Fibroblast of skin of right biceps (primary cell): Measurements from ENCODE around the gene DDAH2.
"Not testable (repeated sequence)": the region's sequence is repeated elsewhere in the genome, so short reads cannot be mapped to it uniquely, and the experiment has no call there.

Experiments used
- DNase-seq: peaks from one replicate; pipeline ENCODE4 v3.0.0-alpha.2; 2013

DDAH2 gene

DNA sequence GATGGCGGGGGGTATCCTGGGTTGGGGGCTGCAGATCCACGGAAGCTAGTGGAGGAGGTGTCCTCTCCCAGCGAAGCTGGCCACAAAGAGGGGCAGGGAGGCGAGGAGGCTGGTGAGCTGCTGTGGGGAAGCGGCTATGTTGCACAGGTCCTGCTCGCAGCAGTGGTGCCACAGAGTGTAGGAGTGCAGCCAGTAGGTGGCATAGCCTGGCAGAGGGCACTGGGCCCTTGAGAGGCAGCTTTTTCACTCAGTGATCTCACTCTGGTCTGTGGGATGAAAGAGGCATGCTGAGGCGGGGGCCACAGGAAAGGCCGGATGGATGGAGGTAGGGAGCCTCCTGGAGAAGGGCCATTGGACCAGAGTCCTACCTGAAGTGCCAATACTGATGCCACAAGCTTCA, 16.8 kb downstream of the DDAH2 start:
- no peak for DNase-seq

DNA sequence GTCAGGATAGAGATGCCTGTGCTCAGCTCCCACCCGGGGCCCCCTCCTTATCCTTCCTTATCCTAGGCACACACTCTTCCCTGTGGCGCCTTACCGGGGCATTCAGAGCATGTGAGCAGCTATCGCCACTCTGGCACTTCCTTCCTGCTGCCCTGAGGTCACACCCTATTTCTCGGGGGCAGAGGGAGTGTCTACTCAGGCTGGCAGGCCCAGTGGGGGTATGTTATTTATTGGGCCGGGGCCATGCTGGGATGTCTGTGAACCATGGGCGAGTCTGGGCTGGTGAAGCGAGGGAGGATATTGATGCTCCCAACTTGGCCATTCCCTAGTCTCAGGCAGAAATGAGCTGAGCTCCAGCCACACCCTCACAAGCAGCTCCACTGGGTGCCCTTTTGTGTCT, 17.9 kb downstream of the DDAH2 start:
- DNase-seq, result no peak

DNA sequence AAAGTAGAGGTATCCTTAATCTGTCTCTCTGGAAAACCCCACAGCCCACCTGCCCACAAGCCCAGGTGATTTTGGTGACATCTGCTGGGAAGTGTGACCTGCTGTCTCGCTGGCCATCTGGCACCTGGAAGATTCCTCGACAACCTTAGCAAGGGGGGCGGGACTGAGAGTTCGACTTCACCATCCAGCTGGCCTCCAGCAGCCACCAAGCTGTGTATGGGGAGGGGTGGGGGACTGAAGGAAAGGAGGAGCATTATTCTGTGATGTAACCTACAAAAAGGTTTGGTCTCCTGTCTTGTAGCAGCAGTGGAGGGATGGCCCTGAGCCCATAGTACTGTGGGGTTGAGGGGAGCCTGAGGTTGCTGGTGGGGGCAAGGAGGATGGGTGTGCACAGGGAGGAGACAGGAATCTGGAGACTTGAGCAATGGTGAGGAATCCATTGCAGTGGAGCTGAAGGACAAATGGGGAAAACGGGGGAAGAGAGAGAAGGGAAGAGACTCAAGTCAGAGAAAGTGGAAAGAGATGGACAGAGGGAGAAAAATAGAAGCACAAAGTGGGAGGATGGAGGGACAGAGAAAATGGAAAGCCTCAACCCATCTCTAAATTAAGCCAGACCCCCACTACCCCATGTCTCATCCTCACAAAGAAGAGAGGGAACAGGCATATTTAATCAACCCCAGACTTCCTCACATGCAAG, 18.4 kb downstream of the DDAH2 start:
- DNase-seq, result no peak

DNA sequence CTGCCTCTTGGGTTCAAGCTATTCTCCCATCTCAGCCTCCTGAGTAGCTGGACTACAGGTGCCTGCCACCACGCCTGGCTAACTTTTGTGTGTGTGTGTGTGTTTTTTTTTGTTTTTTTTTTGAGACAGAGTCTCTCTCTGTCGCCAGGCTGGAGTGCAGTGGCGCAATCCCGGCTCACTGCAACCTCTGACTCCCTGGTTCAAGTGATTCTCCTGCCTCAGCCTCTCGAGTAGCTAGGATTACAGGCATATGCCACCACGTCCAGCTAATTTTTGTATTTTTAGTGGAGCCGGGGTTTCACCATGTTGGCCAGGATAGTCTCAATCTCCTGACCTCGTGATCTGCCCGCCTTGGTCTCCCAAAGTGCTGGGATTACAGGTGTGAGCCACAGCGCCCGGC, 19.9 kb downstream of the DDAH2 start:
- not testable (repeated sequence) for DNase-seq

DNA sequence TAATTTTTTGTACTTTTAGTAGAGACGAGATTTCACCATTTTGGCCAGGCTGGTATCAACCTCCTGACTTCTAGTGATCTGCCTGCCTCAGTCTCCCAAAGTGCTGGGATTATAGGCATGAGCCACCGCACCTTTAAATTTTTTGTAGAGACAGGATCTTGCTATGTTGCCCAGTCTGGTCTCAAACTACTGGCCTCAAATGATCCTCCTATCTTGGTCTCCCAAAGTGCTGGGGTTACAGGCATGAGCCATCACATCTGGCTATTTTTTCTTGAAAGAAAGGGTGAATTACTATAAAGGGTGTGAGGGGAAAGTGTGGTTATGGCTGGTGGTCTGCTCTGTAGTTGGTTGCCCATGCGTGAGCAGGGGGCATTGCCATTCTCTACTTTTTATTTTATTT, 20.9 kb downstream of the DDAH2 start:
- DNase-seq, result no peak

DNA sequence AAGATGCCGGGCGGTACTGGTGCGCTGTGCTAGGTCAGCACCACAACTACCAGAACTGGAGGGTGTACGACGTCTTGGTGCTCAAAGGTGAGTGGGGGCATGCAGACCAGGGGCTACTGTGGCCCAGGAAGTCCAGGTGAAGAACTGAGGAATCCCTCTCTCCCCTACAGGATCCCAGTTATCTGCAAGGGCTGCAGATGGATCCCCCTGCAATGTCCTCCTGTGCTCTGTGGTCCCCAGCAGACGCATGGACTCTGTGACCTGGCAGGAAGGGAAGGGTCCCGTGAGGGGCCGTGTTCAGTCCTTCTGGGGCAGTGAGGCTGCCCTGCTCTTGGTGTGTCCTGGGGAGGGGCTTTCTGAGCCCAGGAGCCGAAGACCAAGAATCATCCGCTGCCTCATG, 21.4 kb downstream of the DDAH2 start:
- no peak for DNase-seq

DNA sequence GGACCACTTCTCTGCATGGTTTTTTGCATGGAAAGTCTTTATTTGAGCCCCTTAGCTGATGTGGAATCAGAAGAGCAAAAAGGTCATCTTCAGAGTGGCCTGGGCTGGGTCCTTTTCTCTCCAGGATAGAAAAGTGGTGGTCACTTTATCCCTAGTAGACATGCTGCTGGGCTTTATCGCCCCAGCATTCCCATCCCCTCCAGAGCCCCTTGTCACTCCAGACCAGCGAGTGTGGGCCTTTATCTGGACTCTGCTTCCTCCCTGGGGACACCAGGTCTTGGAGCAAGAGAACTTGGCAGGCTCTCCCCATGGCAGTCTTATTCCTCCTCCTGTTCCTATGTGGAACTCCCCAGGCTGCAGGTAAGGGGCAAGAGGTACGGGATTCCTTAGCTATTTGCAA, 22.5 kb downstream of the DDAH2 start, which contains the start of gene LY6G6F:
LY6G6F (plus strand) TSS at position 268 of the 400 bp plus-strand sequence; CDS start at position 309, 41 bp downstream.
- no peak for DNase-seq

DNA sequence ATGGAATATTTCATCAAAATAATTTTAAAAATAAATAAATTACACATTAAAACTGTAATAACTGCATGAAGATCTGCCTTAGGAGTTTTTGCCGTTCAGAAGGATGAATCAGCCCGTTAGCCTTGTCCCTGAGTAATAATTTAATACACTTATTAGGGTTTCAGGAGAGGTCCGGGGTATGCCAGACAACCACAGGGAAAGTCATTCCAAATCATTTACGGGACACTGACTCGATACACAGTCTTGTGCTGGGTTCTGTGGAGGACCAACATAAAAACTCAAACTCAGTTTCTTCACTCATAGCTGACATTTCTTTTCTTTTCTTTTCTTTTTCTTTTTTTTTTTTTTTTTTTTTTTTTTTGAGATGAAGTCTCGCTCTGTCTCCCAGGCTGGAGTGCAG, 23.2 kb downstream of the DDAH2 start:
- DNase-seq, result no peak

DNA sequence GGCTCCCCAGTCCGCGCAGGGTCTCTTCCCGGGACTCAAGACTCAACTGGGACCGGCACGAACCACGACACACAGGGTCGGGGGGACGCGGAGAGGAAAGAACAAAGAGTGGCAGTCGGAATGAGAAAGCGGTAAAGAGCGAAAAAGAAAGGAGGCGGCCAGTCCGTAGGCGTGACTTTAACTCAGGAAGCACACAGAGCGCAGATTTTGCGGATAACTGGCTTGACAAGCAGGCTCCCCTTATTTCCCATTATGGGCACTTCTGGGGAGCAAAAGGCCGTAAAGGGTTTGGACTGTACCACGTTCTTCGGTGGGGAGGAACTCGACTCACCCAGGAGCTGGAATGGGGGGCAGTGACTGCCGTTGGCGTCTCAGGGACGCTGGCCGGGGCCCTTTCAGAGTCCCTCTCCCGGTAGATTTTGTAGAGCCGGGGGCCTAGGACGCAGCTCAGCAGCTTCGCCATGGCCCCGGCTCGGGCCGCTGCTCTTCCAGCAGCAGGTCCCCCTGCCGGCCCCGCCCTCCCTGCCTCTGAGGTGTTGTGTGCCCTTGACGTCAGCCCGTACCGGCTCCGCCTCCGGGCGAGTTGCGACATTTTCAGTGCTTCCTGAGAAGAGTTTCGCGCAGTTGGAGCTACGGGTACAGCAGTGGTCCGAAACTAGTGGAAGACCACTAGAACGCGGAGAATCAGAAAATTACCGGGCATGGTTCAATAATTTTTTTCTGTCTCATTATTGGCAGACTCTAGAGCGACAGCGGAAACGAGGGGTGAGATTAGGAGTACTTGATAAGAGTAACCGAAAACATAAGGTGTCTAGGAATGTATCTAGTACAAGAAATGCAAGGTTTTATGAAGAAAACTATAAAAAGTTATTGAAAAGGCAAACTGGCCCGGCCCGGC, 26.0 kb downstream of the DDAH2 start, which contains the start of gene ABHD16A:
ABHD16A (minus strand) TSS at position 506 of the 898 bp plus-strand sequence; CDS start at position 463, 43 bp downstream.
- DNase-seq, result peak; percentile 99

DNA sequence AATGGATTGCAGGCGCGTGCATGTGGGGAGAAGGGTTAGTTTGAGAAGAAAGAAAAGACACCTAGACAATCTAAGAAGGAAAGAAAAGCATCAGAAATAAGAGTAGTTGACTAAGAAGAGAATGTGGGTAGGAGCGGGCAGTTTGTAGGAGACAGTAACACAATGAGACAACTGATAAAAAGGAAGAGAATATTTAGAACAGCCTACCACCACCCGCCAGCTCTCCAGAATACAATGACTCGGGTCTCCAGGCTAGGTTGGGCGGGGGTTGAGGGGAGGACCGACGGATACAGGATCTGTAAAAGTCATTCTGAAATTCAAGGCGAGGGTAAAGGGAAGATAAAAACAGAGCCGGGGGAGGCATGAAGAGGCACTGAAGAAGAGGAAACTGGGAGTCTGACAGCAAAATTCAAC, 26.7 kb downstream of the DDAH2 start:
- no peak for DNase-seq

DNA sequence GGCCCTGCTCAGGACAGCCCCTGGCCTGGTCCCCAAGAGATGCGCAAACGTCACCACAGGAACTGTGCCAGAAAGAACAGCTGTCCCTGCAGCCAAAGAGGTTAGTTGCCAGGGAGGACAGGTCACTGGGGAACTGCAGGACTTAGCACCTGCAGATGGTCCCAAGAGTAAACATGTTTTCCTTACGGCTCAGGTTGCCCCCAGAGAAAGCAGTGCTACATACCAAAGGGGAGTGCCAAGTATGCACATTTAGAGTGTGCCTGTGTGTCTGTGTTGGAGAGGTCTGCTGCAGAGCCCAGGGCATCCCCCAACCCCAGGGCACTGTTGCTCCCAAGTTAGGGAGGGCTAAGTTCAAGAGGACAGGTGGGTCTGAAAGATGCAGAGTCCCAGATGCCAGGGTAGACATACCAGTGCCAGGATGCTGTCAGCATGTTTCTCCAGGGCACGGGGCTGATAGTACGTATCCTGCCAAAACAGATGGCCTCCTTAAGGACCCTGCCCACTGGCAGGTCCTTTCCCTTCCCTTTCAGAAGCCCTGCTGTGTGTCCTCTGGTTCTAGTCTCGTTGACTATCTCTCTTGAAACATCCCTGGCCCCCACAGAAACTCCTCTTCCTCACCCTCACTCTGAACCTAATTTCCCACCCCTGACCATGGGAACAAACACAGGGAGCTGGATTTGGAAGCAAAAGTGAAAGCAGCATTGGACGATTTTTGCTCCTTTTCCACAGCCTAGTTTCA, 27.3 kb downstream of the DDAH2 start:
- DNase-seq, result no peak

DNA sequence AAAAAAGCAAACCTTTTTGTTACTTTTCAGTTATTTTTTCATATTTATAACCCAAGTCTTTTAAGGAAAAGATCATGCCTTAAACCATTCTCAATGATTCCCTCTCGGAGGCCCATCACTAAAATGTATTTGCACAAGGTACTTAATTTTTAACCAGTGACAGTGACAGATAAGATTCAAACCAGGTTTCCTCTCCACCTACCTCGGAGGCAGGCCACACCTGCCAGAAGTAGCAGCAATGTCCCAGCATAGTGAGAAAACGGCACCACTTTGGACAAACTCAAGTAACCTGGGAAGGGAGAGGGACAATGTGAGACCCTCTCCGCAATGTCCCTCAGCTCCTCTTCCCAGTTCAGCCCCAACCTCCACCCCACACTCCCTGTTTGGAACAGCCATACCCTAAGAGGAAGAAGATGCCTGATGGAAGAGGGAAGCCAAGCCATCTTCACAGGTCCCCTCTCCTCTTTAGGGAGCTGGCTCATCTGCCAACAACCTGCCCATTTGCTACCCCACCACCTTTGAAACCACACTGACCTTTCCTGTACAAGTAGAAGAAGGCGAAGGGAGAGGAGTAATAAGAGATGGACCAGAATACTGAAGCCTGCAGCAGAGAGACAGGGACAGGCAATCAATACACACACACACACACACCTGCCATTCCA, 28.2 kb downstream of the DDAH2 start:
- DNase-seq, result no peak

DNA sequence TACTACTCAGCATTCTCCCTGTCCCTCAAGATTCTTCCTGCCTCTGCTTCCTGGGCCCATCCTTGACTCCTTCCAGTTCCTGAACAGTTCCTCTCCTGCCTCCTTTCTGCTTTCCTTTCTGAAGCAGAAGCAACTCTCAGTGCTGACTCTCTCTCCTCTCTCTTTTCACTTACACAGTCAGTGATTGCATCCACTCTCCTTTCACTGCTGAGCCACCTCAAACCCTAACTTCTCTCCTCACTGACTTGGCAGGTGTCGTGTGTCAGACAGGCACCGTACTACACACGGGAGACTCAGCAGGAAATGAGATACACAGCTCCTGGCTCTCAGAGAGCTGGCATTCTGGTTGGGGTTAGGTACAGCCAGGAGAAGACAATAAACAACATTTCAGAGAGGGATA, 31.5 kb downstream of the DDAH2 start:
- no peak for DNase-seq

DNA sequence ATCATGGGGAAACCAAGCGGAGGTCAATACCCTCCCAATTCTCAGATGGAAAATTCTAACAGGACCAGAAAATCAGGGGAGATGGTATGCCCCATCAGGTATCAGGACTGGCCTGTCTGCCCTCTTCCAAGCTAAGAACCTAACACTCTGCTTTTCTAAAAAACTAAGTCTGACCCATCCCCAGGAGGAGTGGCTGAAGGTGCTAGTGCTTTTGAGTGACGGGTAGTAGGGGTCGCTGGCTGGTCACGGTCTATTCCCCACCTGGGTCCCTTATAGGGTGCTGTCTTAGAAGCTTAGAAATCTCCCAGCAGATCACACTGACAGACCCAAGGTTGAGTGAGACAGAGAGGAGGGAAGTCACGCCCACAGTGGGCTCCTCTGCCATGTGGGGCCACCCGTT, 35.6 kb downstream of the DDAH2 start:
- no peak for DNase-seq

DNA sequence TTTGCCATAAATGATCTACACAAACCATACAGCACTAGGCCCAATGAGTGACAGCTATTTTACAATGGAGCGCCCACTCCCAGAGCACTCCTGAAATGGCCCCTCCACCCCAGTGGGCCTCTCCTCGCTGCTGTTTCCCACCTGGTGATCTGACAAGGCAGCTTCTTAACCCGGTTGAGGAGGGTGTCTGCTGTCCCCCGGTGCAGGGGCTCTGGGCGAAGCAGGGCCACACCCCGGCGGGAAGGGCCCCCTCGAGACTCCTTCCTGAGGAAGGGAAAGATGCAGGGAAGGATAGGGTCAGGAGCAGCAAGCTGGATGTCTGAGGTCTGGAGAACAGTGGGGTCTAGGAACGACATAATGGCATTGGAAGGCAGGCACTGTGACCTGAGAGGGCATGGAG, 36.2 kb downstream of the DDAH2 start:
- no peak for DNase-seq

DNA sequence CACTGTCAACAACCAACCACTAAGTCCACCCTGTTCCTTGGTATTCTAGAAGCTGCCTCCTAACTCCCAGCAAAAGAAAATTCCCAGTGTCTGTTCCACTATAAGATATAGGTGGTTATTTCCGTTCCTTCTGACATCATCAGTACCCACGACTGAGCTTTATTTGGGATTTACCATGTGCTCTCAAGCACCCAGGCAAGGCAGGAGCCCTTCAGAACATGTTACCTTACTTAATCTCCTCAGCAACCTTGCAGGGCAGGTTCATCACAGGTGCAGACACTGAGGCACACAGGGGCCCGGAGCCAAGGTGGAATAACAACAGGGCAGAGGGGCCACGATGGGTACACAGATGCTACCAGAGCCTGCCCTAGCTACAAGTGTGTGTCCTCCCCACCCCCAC, 36.7 kb downstream of the DDAH2 start:
- DNase-seq, result no peak

DNA sequence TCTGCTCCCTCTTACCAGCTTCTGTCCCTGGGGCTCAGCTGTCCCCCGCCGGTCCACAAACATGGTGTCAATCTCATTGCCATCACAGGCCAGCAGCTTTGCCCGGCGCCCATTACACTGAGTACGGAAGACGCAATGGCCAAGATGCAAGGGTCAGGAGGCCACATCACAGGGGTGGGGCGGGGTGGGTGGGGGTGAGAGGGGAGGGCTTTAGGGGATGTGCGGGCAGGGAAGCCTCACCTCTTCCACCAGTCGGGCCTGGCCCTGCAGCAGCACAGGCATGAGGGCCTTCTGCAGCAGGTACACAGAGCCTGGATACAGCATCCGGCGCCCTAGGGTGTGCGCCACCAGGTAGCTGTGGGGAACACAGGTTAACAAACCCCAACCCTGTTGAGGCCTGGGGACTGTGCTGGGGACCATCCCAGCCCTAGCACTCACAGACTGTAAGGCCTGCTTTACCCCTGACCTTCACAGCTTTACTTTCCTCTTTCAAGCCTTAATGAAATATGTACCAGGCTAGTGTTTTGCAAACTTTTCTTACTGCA, 37.5 kb downstream of the DDAH2 start:
- no peak for DNase-seq

DNA sequence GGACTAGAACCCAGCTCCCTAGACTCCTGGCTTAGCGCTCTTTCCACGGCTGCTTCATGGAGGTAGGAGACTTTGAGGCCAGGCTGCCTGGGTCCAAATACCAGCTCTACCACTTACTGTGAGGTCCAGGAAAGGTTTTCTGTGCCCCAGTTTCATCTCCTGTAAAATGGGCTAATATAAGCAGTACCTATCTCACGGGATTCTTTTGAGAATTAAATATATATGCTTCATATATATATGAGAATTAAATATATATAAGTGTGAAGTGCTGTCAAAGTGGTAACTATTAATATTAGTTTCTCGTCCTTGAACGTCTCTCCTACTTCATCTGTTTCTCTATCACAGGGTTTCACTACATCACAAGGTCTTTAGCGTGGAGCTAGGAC, 38.0 kb downstream of the DDAH2 start:
- DNase-seq, result no peak

DNA sequence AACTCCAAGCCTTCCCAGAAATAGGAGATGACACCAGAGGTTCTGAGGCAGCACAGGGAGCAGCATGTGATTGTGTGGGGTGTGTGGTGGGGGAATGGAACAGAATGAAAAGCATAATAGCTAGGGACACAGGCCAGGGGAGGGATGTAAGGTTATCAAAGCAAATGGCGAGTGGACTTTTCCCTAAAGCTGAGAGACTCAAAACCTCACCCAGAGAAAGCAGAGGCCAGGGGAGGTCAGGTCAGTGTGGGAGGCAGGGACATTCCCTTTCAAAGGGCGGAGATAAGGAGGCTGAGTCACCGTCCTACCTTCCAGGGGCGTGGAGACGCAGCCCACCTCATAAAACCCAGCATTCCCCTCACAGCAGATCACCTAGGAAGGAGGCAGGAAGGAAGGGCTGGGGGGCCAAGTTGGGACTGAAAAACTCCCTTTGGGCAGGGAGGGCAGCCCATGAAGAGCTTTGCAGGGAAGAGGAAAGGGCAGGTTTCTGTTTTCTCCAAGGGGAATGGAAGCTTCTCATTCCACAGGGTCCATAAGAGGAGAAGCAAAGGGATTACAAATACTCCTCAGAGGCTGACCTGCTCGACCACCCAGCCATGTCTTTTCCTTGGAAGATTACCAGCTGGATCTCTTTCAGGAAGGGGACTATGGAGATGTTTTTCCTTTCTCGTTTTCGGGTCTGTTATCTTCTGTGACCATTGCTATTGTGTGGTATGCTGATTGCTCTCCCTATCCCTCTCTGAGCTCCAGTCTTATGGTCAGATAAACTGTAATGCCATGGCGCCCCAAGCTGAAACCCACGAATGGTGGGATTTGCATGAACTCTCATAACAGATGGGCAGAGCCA, 38.6 kb downstream of the DDAH2 start:
- no peak for DNase-seq

DNA sequence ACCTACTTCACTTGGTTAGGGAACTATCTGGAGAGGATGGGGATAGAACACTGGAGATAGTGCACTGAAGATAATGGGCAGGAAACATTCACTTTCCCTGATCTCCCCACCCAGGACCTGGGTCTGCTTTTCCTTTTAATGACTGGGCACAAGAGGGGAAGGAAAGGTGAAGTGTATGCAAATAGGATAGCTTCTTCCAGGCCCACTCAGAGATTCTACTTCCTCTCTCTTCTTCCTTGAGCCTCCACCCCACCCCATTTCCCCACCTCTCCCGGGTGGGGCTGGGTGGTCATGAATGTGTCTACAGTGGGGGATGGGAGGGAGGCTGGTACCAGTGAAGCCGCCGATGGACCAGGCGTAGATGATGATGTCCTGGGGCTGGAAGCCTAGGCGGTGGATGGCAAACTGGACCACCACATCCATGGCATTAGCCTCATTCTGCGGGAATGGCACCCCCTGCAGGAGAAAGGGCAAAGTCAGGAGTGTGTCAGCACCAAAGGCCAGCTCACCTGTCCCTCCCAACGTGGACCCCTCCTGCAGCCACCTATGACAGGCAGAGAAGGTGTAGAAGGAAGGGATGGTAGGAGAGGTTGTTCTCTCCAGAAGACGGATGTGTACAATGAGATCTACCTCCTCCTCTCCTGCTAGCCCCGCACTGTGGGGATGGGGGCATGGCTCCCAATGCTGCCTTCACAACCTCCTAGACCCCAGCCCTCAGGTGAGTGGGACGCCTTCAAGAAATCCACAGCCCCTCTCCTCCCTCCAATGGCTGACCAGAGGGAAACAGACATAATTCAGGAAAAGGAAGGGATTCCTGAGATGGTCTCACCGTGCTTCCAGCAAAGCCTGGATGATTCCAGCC, 39.6 kb downstream of the DDAH2 start:
- DNase-seq, result no peak
